IMR-90 (cell line): Measurements from ENCODE around the gene CCDC70. TPM values are rescaled to one million over a fixed set of nuclear protein-coding genes. Genes with fewer than 3 reads are reported as not detected.

Experiments used
- ATAC-seq: fragments of 200-7000 bp; cut with Tn5 transposase; 2 replicates; pipeline ENCODE4 v1.9.1; 2020; ENCODE audit warnings: low read depth, mild to moderate bottlenecking, moderate library complexity
- BruUV-seq: library from RNA; stranded (reverse); fragments of 400-500 nt; replicated peaks from 2 replicates; lab custom pipeline; 2021; lab: Mats Ljungman, UMichigan
- CTCF ChIA-PET: fragments of 300-600 bp; formaldehyde crosslinking; extraction: SDS; loops from one replicate; lab custom pipeline; 2021; ENCODE audit warnings: antibody characterized with exemption; lab: Yijun Ruan, JAX
- POLR2A ChIA-PET: fragments of 300-600 bp; sonication (Branson Sonifier 250); formaldehyde crosslinking; loops from one replicate; lab custom pipeline; 2022; ENCODE audit warnings: antibody characterized with exemption; ENCODE audit not compliant: unreplicated experiment; lab: Charles Lee
- DNase-seq: peaks from one replicate; pipeline ENCODE4 v3.0.0; 2013
- H2AFZ ChIP-seq: replicated peaks from 2 replicates; pipeline ENCODE3; 2013; ENCODE audit warnings: low read length, mild to moderate bottlenecking; ENCODE audit not compliant: poor library complexity
- H2AK5ac ChIP-seq: 2 replicates; pipeline ENCODE4 v1.6.1; 2013; ENCODE audit warnings: low read depth, low read length, inconsistent platforms
- H2AK9ac ChIP-seq: replicated peaks from 2 replicates; pipeline ENCODE3; 2013; ENCODE audit warnings: mild to moderate bottlenecking, low read depth, low read length, moderate library complexity; ENCODE audit not compliant: poor library complexity
- H2BK120ac ChIP-seq: 2 replicates; pipeline ENCODE4 v1.6.1; 2013; ENCODE audit warnings: low read depth, low read length, inconsistent platforms
- H2BK15ac ChIP-seq: 3 replicates; pipeline ENCODE4 v1.6.1; 2013; ENCODE audit warnings: low read depth, low read length, inconsistent platforms
- H2BK20ac ChIP-seq: 2 replicates; pipeline ENCODE4 v1.6.1; 2013; ENCODE audit warnings: low read depth, mild to moderate bottlenecking, inconsistent platforms, low read length, moderate library complexity
- H2BK5ac ChIP-seq: 2 replicates; pipeline ENCODE4 v1.6.1; 2013; ENCODE audit warnings: mild to moderate bottlenecking, low read depth, low read length, inconsistent platforms; ENCODE audit not compliant: poor library complexity, severe bottlenecking
- H3K14ac ChIP-seq: replicated peaks from 2 replicates; pipeline ENCODE4 v1.6.1; 2013; ENCODE audit warnings: low read depth, low read length, inconsistent platforms
- H3K18ac ChIP-seq: 2 replicates; pipeline ENCODE4 v1.6.1; 2013; ENCODE audit warnings: low read depth, low read length, control low read depth
- H3K23ac ChIP-seq: 2 replicates; pipeline ENCODE4 v1.6.1; 2013; ENCODE audit warnings: low read depth, low read length, inconsistent platforms
- H3K27ac ChIP-seq: 2 replicates; pipeline ENCODE4 v1.5.1; 2013; ENCODE audit warnings: mild to moderate bottlenecking, control low read depth, low read length; ENCODE audit not compliant: insufficient read depth
- H3K27me3 ChIP-seq: 2 replicates; pipeline ENCODE4 v1.6.1; 2013; ENCODE audit warnings: low read length; ENCODE audit not compliant: control insufficient read depth, insufficient read depth
- H3K36me3 ChIP-seq: 2 replicates; pipeline ENCODE4 v1.6.1; 2013; ENCODE audit warnings: low read length, mixed read lengths; ENCODE audit not compliant: control insufficient read depth, insufficient read depth
- H3K4ac ChIP-seq: 2 replicates; pipeline ENCODE4 v1.6.1; 2013; ENCODE audit warnings: low read depth, low read length, inconsistent platforms
- H3K4me1 ChIP-seq: 2 replicates; pipeline ENCODE4 v1.6.1; 2013; ENCODE audit warnings: low read length, mixed read lengths; ENCODE audit not compliant: control insufficient read depth, insufficient read depth
- H3K4me2 ChIP-seq: 2 replicates; pipeline ENCODE4 v1.6.1; 2013; ENCODE audit warnings: low read depth, mild to moderate bottlenecking, control low read depth, low read length, moderate library complexity
- H3K4me3 ChIP-seq: 2 replicates; pipeline ENCODE4 v1.5.1; 2013; ENCODE audit warnings: low read depth, mild to moderate bottlenecking, control low read depth, low read length, moderate library complexity; ENCODE audit not compliant: insufficient read depth
- H3K56ac ChIP-seq: 2 replicates; pipeline ENCODE4 v1.6.1; 2013; ENCODE audit warnings: low read length, inconsistent platforms; ENCODE audit not compliant: insufficient read depth; ENCODE audit errors: extremely low read depth
- H3K79me1 ChIP-seq, 2 experiments: 2 replicates each; pipeline ENCODE4 v1.6.1; 2013; ENCODE audit warnings: low read length in 2 of 2, inconsistent platforms in 1 of 2, low read depth in 1 of 2
- H3K9ac ChIP-seq: 2 replicates; pipeline ENCODE4 v1.6.1; 2013; ENCODE audit warnings: low read depth, low read length, control low read depth
- H3K9me1 ChIP-seq: 2 replicates; pipeline ENCODE4 v1.6.1; 2013; ENCODE audit warnings: low read length, inconsistent platforms; ENCODE audit not compliant: insufficient read depth
- H3K9me3 ChIP-seq: 2 replicates; pipeline ENCODE4 v1.6.1; 2013; ENCODE audit warnings: low read length; ENCODE audit not compliant: control insufficient read depth, insufficient read depth
- H4K20me1 ChIP-seq: 2 replicates; pipeline ENCODE4 v1.6.1; 2013; ENCODE audit warnings: low read length, inconsistent platforms; ENCODE audit not compliant: insufficient read depth
- H4K5ac ChIP-seq: 2 replicates; pipeline ENCODE4 v1.6.1; 2013; ENCODE audit warnings: mild to moderate bottlenecking, low read depth, low read length, control low read depth
- H4K8ac ChIP-seq, 2 experiments: 2 replicates each; pipeline ENCODE4 v1.6.1; 2013; ENCODE audit warnings: low read depth in 2 of 2, low read length in 2 of 2, control low read depth in 1 of 2, inconsistent platforms in 1 of 2
- H4K91ac ChIP-seq: 2 replicates; pipeline ENCODE4 v1.6.1; 2013; ENCODE audit warnings: low read depth, low read length, inconsistent platforms; ENCODE audit not compliant: insufficient read depth
- BHLHE40 ChIP-seq: fragments of 150-350 bp; IDR thresholded peaks from 2 replicates; pipeline ENCODE4 v1.6.1; 2016; ENCODE audit warnings: mild to moderate bottlenecking, low read depth, low read length
- CEBPB ChIP-seq: IDR thresholded peaks from 2 replicates; pipeline ENCODE4 v1.6.1; 2012; ENCODE audit warnings: low read depth, low read length, improper control_type of control experiment
- CHD1 ChIP-seq: IDR thresholded peaks from 2 replicates; pipeline ENCODE4 v1.6.1; 2012; ENCODE audit warnings: low read depth, low read length, improper control_type of control experiment
- CTCF ChIP-seq: conservative IDR thresholded peaks from 2 replicates; pipeline ENCODE4 v1.5.1; 2012; ENCODE audit warnings: mild to moderate bottlenecking, low read depth, low read length, improper control_type of control experiment
- ELK1 ChIP-seq: fragments of 150-350 bp; IDR thresholded peaks from 2 replicates; pipeline ENCODE4 v1.6.1; 2016; ENCODE audit warnings: low read depth, mild to moderate bottlenecking, low read length, moderate library complexity, borderline replicate concordance
- MAFK ChIP-seq: IDR thresholded peaks from 2 replicates; pipeline ENCODE4 v1.6.1; 2012; ENCODE audit warnings: low read depth, low read length, improper control_type of control experiment
- MAZ ChIP-seq: IDR thresholded peaks from 2 replicates; pipeline ENCODE4 v1.6.1; 2012; ENCODE audit warnings: low read depth, mild to moderate bottlenecking, low read length, improper control_type of control experiment, moderate library complexity, borderline replicate concordance
- NFE2L2 ChIP-seq: fragments of 150-350 bp; IDR thresholded peaks from 2 replicates; pipeline ENCODE4 v1.6.1; 2016; ENCODE audit warnings: low read depth, mild to moderate bottlenecking, low read length
- POLR2A ChIP-seq: IDR thresholded peaks from 2 replicates; pipeline ENCODE4 v1.6.1; 2012; ENCODE audit warnings: mild to moderate bottlenecking, low read depth, low read length
- RCOR1 ChIP-seq: IDR thresholded peaks from 2 replicates; pipeline ENCODE4 v1.6.1; 2012; ENCODE audit warnings: mild to moderate bottlenecking, low read length, improper control_type of control experiment; ENCODE audit not compliant: insufficient replicate concordance
- SMC3 ChIP-seq: fragments of 150-350 bp; IDR thresholded peaks from 2 replicates; pipeline ENCODE4 v1.6.1; 2016; ENCODE audit warnings: low read depth, mild to moderate bottlenecking, antibody characterized with exemption, low read length, moderate library complexity
- USF2 ChIP-seq: fragments of 150-350 bp; IDR thresholded peaks from 2 replicates; pipeline ENCODE4 v1.6.1; 2017; ENCODE audit warnings: mild to moderate bottlenecking, antibody characterized with exemption, low read length, low read depth
- WGBS, 2 experiments: methylation state at CpG; one replicate each; pipeline versions ENCODE4 v1.1.5 to v1.1.7; 2013; ENCODE audit warnings: missing lambda C conversion rate in 2 of 2; ENCODE audit not compliant: insufficient read length in 1 of 2; ENCODE audit errors: extremely low coverage in 2 of 2; 5-methylcytosine and 5-hydroxymethylcytosine counted together
- dilution Hi-C: fragments of 300-500 bp; cut with HindIII; formaldehyde crosslinking; loops from one replicate; pipeline ENCODE4 v1.14.3; 2018; ENCODE audit warnings: low sequenced_read_pairs; ENCODE audit not compliant: unreplicated experiment
- in situ Hi-C: fragments of 300-500 bp; cut with MboI; formaldehyde crosslinking; loops from 3 replicates; pipeline ENCODE4 v1.14.3; 2019; ENCODE audit warnings: low sequenced_read_pairs, inconsistent platforms, mixed read lengths
- intact Hi-C: fragments of 100-400 bp; cut with micrococcal nuclease; formaldehyde crosslinking; loops from 2 replicates; pipeline ENCODE4 v1.10.0; 2022
- polyA plus RNA-seq, 3 experiments: library from polyadenylated mRNA; depleted of rRNA; stranded (reverse); fragments of >200 nt; gene quantifications; 2 replicates each; pipeline ENCODE4 v1.2.3, GENCODE V29; 2012; ENCODE audit warnings: low replicate concordance in 1 of 3
- total RNA-seq: library from RNA; depleted of rRNA; stranded (reverse); fragments of >200 nt; gene quantifications from 2 replicates; pipeline ENCODE4 v1.2.3, GENCODE V29; 2012

Gene CCDC70
- total and polyA plus RNA-seq, 2 of the 4 experiments (the other 2 are of a cell fraction), result not detected

GRCh38 chr13:51856998-51857397, 4.8 kb upstream of the CCDC70 start:
- Histone ChIP-seq H2AK9ac (no peak overlapping the region), H4K8ac (no peak overlapping the region), H3K36me3 (no peaks in the 10 kb centered on the region), H3K9me3 (no peaks in the 10 kb centered on the region), H3K14ac (no peak overlapping the region), H3K56ac (no peak overlapping the region), H2BK15ac (no peak overlapping the region), H2AK5ac (no peak overlapping the region), H3K4me2 (no peak overlapping the region), H3K9ac (no peak overlapping the region), H4K5ac (no peak overlapping the region), H3K79me1 (no peaks in the 10 kb centered on the region), H2AFZ (no peak overlapping the region), H3K18ac (no peak overlapping the region), H3K4me1 (no peaks in the 10 kb centered on the region), H4K91ac (no peak overlapping the region), H3K4ac (no peak overlapping the region), H2BK20ac (no peak overlapping the region), H3K27ac (no peak overlapping the region), H3K4me3 (no peak overlapping the region), H4K20me1 (no peaks in the 10 kb centered on the region), H3K9me1 (no peaks in the 10 kb centered on the region), H2BK5ac (no peak overlapping the region), H3K27me3 (peaks cover 10% of the 10 kb centered on the region), H2BK120ac (no peak overlapping the region), H3K23ac (no peak overlapping the region)
- BruUV-seq, result no TSS peak
- no peak for ATAC-seq
- TF ChIP-seq MAZ, result no peak
- no peak for TF ChIP-seq CEBPB
- TF ChIP-seq NFE2L2, result no peak
- no peak for TF ChIP-seq BHLHE40
- no peak for TF ChIP-seq SMC3
- no peak for TF ChIP-seq MAFK
- TF ChIP-seq RCOR1, result no peak
- TF ChIP-seq ELK1, result no peak
- no peak for TF ChIP-seq USF2
- no peak for TF ChIP-seq CTCF
- no peak for TF ChIP-seq POLR2A
- TF ChIP-seq CHD1, result no peak
- in situ Hi-C loops (no loop called here), dilution Hi-C loops (no loop called here), intact Hi-C loops (no loop called here)
- CTCF ChIA-PET, result no interaction called here
- POLR2A ChIA-PET, result no interaction called here
- no peak for DNase-seq
- WGBS, 2 experiments, result no CpG with 5 or more reads among the region's 1 CpG
